Vagina (tissue), 2 donors: Measurements from ENCODE around the gene ORM1.
"Not testable (repeated sequence)": the region's sequence is repeated elsewhere in the genome, so short reads cannot be mapped to it uniquely, and the experiment has no call there.

Experiments used
- POLR2A ChIP-seq, 2 donors: fragments of 450-650 bp; IDR thresholded peaks; one replicate each; pipeline ENCODE4 v1.6.1; 2017; ENCODE audit warnings: antibody characterized with exemption in 2 of 2, mild to moderate bottlenecking in 2 of 2, moderate library complexity in 2 of 2
- POLR2AphosphoS5 ChIP-seq, 2 donors: sonication (generic); formaldehyde crosslinking; IDR thresholded peaks; one replicate each; pipeline ENCODE4 v1.9.0; 2017; ENCODE audit warnings: antibody characterized with exemption in 2 of 2, mild to moderate bottlenecking in 2 of 2, low read depth in 1 of 2; ENCODE audit not compliant: insufficient read depth in 1 of 2
- TF ChIP-seq, protein P1 (sequence below), 3 experiments: fragments of 450-650 bp in 2 of 3; fragments of 200-600 bp in 1 of 3; sonication (generic) in 1 of 3; IDR thresholded peaks; one replicate each; pipeline ENCODE4 v1.5.1; 2017 to 2019; ENCODE audit warnings: antibody characterized with exemption in 3 of 3, mild to moderate bottlenecking in 2 of 3, moderate library complexity in 2 of 3

DNA sequence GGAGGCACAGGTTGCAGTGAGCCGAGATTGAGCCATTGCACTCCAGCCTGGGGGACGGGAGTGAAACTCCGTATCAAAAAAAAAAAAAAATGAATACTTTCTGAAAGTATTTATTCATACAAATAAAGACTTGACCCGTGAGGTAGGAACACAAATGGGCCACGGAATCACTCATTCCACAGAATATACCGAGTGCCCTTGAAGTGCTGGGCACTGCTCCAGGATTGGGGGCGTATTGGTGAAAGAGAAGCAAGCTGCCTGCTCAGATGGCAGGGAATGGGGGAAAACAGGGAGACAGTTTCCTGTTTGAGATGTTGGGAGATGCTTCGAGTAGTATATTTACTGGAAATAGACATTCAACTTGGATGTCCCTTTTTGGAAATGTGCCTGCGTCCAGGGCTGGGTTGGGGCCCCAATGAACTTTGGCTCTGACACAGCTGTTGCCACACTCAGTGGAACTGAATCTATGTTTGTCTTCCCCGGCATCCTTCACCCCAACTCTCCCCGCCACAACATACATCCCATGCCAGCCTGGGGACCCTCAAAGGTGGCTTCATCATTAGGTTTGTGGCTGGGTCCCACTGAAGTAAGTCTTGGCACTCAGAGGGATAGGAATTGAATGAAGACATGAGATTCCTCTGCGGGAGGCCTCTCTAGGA, 609 bp upstream of the ORM1 start:
- TF ChIP-seq POLR2A (IDR thresholded peaks at IDR 0.05); POLR2AphosphoS5 (IDR thresholded peaks at IDR 0.05; ENCODE audit: insufficient read depth in 1 of 2, low read depth in 1 of 2): not testable (repeated sequence)
- TF ChIP-seq, protein P1, sequence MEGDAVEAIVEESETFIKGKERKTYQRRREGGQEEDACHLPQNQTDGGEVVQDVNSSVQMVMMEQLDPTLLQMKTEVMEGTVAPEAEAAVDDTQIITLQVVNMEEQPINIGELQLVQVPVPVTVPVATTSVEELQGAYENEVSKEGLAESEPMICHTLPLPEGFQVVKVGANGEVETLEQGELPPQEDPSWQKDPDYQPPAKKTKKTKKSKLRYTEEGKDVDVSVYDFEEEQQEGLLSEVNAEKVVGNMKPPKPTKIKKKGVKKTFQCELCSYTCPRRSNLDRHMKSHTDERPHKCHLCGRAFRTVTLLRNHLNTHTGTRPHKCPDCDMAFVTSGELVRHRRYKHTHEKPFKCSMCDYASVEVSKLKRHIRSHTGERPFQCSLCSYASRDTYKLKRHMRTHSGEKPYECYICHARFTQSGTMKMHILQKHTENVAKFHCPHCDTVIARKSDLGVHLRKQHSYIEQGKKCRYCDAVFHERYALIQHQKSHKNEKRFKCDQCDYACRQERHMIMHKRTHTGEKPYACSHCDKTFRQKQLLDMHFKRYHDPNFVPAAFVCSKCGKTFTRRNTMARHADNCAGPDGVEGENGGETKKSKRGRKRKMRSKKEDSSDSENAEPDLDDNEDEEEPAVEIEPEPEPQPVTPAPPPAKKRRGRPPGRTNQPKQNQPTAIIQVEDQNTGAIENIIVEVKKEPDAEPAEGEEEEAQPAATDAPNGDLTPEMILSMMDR (IDR thresholded peaks at IDR 0.05) = not testable (repeated sequence)
